GM12872 (cell line): ENCODE data around the gene FAM219B.

ENCODE experiments used
- CTCF ChIP-seq: IDR thresholded peaks from 3 replicates; pipeline ENCODE4 v1.5.1; 2011; ENCODE audit warnings: low read depth, mild to moderate bottlenecking, low read length, moderate library complexity; ENCODE audit not compliant: insufficient read depth

Gene FAM219B

GRCh38 chr15:74890665-74890960, 16.0 kb downstream of the FAM219B start:
- no peak for TF ChIP-seq CTCF

GRCh38 chr15:74889883-74890664, 16.6 kb downstream of the FAM219B start, which contains the start of gene MPI:
Gene MPI (plus strand): TSS chr15:74890042. CDS start chr15:74890074, 32 bp downstream.
- TF ChIP-seq CTCF = no peak

GRCh38 chr15:74889390-74889882, 17.2 kb downstream of the FAM219B start:
- no peak for TF ChIP-seq CTCF

GRCh38 chr15:74888716-74889115, 17.9 kb downstream of the FAM219B start:
- TF ChIP-seq CTCF = no peak

GRCh38 chr15:74885461-74885860, 21.2 kb downstream of the FAM219B start:
- no peak for TF ChIP-seq CTCF

- no peak for TF ChIP-seq CTCF
Measured at GRCh38 chr15:74884428-74885223, 22.0 kb downstream of the FAM219B start.

- no peak for TF ChIP-seq CTCF
Measured at GRCh38 chr15:74882528-74882927, 24.1 kb downstream of the FAM219B start.
